GM18858 (cell line): Measurements from ENCODE around the gene EED.

Source experiments
- ATAC-seq: cut with Tn5 transposase; IDR thresholded peaks from one replicate; pipeline ENCODE4 v1.9.1; 2021; ENCODE audit not compliant: unreplicated experiment

Gene EED

DNA sequence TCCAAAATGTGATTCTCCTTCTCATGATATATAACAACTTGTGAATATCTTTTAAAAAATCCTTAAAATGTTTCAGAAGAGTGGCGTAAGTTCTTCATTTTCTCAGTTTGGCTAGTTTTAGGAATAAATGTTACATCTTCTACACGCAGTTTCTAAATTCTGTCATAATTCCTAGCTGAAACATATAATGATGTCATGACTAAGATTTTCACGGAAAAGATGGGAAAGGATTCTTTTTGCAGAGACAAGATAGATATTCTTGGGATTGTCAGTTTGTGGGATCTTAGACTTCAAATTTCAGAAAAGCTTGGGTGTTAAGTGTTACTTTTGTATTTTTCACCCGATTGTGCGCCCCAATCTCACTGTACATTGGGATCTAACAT is 1.7 kb downstream of the EED start:
- no peak for ATAC-seq

DNA sequence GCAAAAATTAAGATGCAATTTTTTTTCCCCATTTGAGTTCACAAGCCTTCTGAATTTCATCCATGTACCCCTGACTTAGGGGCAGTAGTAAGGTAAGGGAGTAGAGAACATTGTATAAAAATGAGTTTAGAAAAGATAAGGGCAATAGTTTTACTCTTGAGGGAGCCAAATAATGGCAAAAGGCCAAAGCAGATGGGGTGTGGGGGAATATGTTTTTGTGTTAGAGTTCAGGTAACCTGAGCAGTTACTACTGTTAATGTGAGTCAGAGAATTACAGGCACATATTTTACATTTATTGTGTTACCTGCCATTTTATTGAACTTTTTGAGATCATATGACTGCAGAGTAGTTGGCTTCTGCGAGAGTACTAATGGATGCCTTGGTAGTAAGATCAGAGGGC is 3.1 kb downstream of the EED start:
- no peak for ATAC-seq

DNA sequence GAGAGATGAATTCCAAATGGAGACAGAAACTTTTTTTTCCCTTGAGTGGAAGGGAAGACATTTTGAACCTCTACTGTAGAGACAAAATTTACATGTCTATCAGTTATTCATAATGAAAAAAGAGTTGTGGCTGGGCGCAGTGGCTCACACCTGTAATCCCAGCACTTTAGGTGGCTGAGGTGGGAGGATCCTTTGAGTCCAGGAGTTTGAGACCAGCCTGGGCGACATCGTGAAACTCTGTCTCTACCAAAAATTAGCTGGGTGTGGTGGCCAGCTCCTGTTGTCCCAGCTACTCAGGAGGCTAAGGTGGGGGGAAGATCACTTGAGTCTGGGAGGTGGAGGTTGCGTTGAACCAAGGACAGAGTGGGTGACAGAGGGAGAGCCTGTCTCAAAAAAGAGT is 4.1 kb downstream of the EED start:
- ATAC-seq = no peak

DNA sequence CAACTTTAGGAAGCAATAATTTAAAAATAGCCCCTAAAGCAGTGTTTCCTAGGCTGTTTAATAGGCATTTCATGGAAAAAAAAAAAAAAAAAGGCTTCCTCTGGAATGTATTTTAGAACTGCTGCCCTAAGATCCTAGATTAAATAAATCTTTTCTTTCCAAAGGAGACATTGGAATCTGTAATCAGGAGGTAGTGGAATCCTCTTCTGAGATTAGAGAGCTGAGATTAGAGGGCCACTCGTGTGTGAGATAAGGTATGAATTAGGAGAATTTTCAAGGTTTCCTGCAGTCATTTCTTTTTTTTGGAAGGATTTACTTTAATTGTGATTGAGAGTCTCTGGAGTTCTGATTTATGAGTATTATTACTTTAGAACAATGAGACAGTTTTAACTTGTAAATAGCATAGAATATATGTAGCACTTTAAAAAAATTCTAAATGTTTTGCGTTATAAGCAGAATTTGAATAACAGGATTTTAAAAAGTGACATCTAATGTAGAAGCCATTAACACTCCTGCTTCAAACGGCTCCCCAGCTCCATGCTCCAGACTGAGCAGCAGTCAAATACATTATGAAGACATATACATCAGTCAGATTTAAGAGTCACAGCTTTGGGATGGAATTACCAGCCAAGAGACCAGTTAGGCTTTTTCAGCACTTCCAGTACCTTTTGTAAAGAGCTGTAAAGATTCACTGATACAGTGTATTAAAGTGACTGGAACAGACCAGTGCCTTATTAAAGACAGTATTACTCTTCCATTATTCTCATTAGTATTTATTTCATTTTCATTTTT is 5.0 kb downstream of the EED start:
- ATAC-seq = no peak

DNA sequence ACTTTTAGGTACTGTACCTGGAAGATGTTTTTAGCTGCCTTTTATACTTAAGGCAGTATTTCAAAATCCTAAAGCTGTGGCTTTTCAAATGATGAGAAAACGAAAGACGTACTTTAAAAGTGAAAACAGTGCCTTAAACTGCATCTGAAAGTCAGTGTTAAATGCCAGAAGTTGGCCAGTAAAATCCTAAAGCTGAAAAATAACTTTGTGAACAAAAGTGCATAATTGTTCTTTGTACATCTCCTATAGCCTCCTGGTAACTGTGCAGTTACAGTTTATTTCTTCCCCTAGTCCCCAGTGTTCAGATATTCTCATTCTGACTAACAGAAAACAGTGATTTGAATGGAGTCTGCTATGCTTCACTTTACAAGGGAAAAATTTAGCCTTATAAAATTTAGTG is 6.8 kb downstream of the EED start:
- no peak for ATAC-seq

DNA sequence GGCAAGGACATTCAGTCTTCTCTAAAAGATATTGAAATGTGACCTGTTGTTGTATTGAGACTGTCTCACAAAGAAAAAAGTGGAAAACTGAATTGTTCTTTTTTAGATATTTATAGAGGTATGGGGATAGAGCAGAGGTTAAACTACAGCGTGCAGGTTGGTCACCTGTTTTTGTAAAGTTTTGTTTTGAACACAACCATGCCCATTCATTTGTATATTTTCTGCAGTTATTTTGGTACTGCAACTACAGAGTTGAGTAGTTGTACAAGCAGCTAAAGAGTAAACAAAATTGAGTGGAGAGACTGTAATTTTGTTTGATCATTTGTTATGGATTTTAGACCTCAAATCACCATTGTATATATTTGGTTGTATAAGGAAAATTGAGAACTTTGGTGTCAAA is 11.3 kb downstream of the EED start:
- peak; percentile 93 for ATAC-seq

DNA sequence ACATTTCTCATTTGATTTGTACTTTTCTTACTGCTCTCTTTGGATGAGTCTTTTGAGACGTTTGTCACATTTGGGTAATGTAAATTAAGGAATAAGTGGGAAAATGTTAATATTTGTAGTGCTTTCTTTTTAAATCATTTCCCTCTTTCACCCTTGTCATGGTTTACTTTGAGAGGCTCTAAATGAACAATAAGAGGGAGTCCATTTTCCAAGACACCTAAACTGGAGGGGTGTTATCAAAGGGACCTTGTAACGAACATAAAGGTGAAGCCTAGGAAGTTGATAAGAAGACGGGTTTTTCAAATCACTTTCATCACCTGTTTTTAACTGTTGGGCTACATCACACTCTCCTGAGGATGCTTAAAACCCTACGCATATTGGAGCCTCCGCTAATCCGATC is 12.1 kb downstream of the EED start:
- ATAC-seq = no peak

DNA sequence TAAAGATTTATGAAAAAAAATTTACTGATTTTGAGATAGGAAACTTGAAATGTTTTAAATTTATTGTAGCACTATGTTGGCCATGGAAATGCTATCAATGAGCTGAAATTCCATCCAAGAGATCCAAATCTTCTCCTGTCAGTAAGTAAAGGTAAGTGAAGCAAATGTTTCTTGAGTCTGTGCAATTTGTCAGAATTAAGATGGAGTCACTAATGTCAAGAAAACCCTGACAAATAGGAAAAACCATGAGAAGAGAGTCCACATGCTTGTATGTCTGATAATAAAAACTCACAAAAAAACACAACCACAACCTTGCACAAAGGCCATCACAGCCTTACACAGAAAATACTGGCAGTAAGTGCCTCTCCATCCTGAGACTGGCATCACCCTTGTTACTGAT is 12.9 kb downstream of the EED start:
- no peak for ATAC-seq

DNA sequence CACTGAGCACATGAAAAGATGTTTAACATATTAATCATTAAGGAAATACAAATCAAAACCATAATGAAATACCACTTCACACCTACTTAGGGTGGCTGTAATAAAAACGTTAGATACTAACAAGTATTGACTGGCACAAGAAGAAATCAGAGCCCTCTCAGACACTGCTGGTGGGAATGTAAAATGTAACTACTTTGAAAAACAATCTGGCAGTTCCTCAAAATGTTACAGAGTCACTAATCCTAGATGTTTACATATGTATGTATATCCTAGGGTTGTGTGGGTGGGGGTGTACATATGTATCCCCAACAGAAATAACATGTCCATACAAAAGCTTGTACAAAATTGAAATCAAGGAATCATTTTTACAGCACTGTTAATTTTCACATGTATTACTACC is 15.2 kb downstream of the EED start:
- no peak for ATAC-seq

DNA sequence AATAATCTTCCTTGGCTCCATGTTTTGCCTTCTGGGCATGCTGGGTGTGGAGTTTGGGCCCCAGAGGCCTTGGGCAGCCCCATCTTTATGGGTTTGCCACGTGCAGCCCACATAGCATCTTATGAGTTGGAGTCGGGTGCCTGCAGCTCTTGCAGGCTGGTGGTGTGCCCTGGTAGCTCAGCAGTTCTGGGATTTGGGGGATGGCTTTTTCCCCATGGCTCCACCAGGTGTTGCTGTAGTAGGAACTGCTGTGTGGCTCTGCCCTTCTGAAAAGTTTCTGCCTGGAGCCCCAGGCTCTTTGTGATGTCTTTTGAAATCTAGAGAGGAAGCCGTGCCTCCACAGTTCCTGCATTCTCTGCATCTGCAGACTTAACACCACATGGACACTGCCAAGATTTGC is 16.8 kb downstream of the EED start:
- no peak for ATAC-seq

DNA sequence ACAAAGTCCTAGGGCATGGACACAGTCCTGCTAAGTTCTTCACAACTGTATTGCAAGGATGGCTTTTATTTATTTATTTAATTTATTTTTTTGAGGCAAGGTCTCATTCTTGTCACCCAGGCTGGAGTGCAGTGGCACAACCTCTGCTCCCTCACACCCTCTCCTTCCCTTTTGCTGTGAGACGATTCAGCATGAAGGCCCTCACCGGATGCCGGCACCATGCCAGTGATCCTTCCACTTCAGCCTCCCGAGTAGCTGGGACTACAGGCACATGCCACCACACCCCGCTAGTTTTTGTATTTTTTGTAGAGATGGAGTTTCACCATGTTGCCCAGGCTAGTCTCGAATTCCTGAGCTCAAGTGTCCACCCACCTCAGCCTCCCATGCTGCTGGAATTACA is 17.8 kb downstream of the EED start:
- ATAC-seq = no peak

DNA sequence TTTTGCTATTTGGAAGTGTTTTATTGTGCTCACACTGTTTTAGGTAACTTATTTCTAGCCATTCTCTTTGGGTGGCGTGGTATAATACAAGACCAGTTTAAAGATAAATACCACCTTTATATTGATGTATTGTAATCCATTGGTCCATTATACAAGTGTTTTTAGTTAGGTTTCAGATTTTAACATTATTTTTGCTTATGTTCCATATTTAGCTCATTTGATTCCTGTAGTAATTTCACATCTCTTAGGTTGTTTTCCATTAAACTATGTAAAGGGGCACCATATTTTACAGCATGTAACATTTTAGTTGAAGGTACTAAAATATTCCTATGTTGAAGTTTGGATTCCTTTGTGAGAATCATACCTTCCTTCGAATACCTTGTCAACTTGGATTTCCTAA is 20.1 kb downstream of the EED start:
- ATAC-seq = no peak

DNA sequence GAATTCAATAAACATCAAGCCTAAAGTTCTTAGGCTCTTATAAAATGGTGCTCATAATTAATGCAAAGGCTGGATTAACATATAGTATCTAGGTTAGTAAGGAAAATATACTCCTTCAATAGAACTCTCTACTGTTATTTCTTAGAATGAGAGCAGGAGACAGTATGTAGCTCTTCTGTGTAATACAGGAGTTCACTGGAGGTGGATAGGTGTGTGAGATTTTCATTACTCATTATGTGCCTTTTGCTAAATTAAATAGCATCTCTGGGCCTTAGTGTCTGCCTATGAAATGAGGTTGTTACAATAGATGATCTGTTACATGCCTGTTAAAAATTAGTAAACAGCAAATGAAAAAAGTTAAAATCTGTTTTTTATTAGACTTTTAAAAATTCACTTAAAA is 20.6 kb downstream of the EED start:
- ATAC-seq = no peak

DNA sequence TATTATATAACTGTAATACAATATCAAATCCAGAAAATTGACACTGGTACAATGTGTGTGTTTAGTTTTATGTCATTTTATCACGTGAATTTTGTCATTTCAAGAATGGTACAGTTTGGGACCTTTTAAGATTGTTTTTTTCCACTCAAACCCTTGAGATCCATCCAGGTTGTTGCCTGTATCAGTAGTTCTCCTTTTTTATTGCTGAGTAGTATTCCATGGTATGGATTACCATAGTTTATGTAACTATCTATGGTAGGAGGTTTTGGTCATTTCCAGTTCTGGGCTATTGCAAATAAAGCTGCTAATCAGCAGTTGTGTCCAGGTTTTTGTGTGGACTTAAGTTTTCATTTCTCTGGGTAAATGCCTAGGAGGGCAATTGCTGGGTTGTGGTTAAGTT is 25.1 kb downstream of the EED start:
- ATAC-seq = no peak

DNA sequence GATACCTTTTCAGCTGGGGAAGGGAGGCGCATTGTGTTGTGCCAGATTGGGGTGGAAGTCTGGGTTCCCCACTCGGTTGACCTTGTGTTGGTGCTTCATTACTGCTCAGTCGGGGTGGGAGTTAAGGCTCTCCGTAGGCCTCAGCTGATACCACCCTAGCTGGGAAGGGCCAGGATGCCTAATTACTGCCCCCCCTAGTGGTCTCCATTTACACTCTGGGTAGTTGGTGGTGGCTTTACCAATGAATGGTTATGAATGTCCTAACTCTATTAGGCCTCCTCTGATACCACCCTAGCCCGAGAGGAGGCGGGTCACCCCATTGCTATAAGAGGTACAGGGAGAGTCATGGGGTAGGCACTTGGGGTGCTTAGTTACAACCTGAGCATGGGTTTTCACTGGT is 29.9 kb downstream of the EED start:
- ATAC-seq = no peak

DNA sequence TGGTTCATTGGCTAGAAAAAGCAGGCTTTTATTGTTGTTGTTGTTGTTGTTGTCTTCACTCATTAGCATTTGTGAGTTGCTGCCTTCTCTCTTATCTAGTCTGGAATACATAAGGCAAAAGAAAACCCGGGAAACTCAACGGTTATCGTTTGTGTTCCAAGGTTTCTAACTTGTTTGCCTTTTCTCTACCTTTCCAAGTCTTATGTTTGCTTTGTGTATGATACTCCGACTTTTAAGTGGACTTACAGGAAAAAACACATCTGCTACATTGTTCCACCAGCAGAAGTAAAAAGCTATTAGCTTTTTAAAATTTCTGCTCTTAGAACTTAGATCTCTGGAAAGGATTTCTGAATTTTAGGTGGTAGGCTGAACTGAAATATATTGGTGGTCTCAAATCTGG is 30.4 kb downstream of the EED start:
- ATAC-seq = no peak

DNA sequence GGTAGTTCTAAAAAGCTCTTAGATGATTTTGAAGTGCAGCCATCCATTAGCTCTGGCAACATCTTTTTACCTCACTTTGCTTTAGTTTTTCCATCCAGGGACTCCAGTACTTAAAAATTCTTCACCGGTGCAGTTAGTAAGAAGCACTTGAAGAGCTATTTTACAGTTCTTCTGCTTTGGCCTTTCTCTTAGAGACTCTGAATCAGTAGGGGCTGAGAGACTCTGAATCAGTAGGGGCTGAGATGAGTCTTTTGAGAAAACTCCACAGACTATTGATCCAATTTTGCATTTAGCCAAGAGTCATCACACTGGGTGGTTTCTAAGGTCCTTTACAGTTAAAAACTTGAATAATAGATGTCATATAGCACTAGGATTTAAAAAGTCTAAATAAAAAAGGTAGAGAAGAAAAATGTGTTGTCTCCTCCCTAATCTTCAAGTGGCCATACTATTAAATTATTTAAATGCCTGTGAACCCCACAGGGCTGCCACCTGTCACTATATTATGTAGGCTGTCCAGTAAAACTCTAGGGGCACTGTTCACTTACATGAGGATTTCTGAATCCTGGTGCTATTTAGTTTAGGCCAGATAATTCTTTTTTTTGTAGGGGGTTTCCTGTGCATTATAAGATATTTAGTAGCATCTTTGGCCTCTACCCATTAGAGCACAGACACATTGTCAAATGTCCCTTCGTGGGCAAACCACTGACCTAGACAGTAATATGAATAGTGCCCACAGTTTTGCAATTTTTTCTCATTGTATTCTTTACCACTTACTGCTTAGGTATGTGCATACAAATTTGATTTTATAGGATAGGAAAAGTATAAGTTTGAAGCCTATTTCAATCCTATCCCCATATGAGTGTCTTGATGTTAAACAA is 31.2 kb downstream of the EED start:
- no peak for ATAC-seq

DNA sequence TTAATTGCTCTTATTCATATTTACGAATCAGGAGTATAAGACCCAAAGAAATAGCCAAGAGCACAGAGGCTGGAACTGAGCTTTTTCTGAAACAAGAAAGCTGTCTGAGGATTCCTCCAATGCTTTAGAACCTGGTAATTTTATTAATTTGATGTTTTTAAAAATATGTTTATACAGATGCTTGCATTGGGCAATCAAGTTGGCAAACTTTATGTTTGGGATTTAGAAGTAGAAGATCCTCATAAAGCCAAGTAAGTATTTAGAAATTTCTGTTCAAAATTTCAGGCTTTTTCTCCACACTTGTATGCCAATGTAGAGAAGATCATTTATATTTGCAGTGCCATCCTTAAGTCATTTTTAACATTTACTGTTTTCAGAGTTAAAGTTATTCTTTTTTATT is 33.2 kb downstream of the EED start:
- no peak for ATAC-seq

DNA sequence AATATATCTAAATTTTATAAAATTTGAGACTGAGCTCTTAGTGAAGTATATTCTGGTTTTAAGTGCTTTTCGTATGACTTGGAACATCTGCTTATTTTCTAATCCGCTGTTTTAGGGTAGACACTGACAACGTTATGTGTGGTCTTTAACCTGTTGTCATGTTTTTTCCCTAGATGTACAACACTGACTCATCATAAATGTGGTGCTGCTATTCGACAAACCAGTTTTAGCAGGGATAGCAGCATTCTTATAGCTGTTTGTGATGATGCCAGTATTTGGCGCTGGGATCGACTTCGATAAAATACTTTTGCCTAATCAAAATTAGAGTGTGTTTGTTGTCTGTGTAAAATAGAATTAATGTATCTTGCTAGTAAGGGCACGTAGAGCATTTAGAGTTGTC is 33.7 kb downstream of the EED start:
- ATAC-seq = no peak

DNA sequence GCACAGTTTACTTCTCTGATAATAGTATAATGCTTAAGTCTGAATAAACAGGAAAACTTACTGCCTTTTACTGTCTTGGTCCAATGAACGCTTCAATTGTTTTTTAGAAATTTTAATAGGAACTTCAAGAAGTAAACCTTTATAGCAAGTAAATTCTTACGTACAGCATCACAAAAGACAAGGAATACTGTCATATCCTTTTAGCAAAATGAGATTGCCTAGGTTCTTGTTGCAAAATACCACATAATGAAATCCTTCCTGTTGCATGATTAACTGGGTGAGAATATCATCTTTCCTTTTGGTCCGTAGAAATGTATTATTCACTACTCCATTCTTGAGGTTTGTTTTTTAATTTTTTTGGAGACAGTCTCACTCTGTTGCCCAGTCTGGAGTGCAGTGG is 35.2 kb downstream of the EED start:
- no peak for ATAC-seq

DNA sequence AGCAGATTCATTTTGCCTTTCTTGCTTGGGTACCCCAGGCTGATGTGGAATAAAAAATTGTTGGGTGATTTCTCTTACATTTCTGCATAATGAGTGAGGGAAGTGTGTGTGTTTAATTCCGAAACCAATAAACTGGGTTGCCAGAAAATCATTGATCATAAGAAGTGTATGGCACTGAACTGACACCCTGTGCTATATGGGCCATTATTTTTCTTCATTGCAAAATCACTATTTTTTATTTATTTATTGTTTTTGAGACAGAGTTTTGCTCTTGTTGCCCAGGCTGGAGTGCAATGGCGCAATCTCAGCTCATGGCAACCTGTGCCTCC is 42.9 kb downstream of the EED start:
- no peak for ATAC-seq

DNA sequence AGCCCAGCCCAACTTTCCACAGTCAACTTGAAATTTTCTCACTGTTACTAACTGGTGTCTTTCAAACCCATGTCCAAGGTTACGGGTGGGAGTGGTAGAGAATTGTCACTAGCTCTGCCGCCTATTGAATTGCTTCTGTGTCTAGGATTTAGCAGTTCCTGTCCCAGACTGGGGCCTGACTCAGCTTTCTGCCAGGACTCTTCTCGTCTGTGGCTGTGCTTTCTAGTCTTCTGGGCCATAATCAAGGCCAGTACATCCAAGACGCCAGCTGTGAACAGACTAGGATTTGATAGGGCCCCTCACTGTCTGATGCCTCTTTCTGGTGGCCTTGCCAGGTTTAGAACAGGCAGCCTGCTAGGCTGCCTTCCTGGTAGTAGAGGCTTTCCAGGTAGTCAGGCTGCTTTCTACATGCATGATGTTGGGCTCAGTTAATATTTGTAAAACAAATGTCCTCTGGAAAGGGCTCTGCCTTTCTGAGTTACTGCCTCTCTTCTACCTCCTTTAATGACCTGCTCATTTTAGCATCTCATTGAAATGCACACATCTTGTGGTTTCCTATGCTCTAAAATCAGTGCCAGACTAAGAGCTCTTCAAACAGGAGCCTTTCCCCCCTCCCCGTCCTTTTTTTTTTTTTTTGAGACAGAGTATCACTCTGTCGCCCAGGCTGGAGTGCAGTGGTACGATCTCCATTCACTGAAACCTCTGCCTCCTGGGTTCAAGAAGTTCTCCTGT is 44.4 kb downstream of the EED start:
- no peak for ATAC-seq
